ENCODE data around the gene ADAMTS8. TPM values are rescaled to one million over a fixed set of nuclear protein-coding genes. Genes with fewer than 3 reads are reported as not detected.

Gene ADAMTS8
- polyA plus RNA-seq, 6 donors from 2014 or later: 0.13 TPM; not detected in 5

DNA sequence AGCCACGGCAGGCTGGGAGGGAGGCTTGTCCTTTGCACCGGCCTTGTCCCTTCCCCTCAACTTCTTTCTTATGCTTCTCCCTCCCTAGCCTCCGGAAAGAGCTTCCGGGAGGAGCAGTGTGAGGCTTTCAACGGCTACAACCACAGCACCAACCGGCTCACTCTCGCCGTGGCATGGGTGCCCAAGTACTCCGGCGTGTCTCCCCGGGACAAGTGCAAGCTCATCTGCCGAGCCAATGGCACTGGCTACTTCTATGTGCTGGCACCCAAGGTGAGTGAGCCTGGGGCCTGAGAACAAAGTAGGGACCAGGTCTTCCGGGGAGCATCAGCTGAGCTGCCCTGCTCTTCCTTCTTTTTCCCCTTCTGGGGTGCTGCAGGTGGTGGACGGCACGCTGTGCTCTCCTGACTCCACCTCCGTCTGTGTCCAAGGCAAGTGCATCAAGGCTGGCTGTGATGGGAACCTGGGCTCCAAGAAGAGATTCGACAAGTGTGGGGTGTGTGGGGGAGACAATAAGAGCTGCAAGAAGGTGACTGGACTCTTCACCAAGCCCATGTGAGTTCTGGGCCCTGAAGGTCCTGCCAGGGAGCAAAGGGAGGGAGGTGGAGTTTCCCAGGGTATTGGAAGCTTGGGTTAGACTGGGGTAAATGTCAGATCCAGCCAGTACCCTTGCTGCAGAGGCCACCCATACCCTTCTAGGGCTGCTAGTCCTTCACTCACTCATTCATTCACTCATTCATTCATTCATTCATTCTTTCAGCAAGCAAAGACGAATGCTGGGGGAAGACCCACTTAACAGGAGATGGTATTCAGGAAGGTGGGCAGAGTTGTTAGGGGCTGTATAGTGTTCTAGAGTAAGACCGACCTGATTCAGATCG lies 42.7 kb upstream of the ADAMTS8 start:
- no peak for DNase-seq

DNA sequence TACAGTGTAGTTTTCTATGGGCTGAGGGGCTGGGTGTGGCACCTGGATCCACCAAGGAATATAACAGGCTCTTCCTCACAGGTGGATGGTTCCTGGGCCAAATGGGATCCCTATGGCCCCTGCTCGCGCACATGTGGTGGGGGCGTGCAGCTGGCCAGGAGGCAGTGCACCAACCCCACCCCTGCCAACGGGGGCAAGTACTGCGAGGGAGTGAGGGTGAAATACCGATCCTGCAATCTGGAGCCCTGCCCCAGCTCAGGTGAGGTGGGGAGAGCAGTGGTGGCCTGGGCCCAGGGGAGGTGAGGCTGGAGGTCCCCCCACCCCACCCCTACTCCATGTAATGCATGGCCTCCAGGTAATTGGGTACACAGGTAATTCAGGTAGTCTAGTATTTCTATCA lies 40.8 kb upstream of the ADAMTS8 start:
- H3K27ac Mint-ChIP-seq: no peak overlapping the region

More for the DNA sequence above, 42.7 kb upstream of the ADAMTS8 start:
- H3K4me1 Mint-ChIP-seq: no peaks in the 10 kb centered on the region
- no peaks in the 10 kb centered on the region for H3K9me3 Mint-ChIP-seq
- peaks cover 0 to 2% (median 0%) of the 10 kb centered on the region in 3 donors for H3K27me3 Mint-ChIP-seq
- H3K4me3 Mint-ChIP-seq: no peak overlapping the region
- ATAC-seq (ENCODE audit: low read depth in 2 of 2): no peak
- no peak overlapping the region for H3K27ac Mint-ChIP-seq
- no peaks in the 10 kb centered on the region for H3K36me3 Mint-ChIP-seq

DNA sequence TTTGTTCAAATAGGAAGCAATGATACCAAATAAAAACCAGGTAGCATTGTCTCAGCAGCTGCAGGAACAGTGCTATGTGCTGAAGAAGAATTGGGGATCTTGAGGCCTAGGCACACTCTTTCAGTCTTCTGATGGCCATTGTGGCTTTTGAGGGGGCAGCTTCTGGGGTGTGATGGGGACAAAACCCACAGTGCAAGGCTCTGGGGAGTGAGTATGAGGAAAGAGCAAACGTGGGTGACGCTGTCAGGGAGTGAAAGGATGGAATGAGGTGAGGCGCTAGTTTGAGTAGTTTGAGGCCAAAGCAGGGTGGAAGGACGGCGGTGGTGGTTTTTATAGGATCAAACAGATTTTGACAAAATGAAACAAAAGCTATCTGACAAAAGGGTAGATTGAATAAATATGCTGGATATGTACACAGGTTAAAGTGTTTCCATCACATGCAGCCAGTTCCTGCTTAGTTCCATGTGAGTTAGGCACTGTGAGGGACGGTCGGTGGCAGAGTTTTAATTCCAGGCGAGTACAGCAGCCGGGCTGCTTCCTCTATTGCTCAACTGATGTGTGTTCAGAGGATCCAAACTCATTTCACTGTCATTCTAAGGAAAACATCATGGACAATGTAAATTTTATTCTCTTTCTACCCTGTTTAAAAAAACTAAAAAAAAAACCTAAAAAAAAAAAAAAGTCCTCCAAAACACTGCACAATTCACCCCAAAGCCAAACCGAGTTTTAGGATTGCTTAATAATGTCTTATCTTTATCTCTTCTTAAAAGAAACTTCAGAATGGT lies 38.9 kb upstream of the ADAMTS8 start:
- H3K27ac Mint-ChIP-seq: no peak overlapping the region
- peaks cover 0 to 6% (median 0%) of the 10 kb centered on the region in 3 donors for H3K27me3 Mint-ChIP-seq
- no peak overlapping the region for H3K4me3 Mint-ChIP-seq
- no peaks in the 10 kb centered on the region for H3K4me1 Mint-ChIP-seq
- H3K36me3 Mint-ChIP-seq: no peaks in the 10 kb centered on the region
- H3K9me3 Mint-ChIP-seq: no peaks in the 10 kb centered on the region
- DNase-seq: no peak
- no peak for ATAC-seq (ENCODE audit: low read depth in 2 of 2)

More for the DNA sequence above, 40.8 kb upstream of the ADAMTS8 start:
- no peaks in the 10 kb centered on the region for H3K9me3 Mint-ChIP-seq
- no peak overlapping the region for H3K4me3 Mint-ChIP-seq
- H3K27me3 Mint-ChIP-seq: peaks cover 0 to 4% (median 0%) of the 10 kb centered on the region in 3 donors
- no peaks in the 10 kb centered on the region for H3K36me3 Mint-ChIP-seq
- ATAC-seq (ENCODE audit: low read depth in 2 of 2) (no peak), DNase-seq (no peak)
- no peaks in the 10 kb centered on the region for H3K4me1 Mint-ChIP-seq

DNA sequence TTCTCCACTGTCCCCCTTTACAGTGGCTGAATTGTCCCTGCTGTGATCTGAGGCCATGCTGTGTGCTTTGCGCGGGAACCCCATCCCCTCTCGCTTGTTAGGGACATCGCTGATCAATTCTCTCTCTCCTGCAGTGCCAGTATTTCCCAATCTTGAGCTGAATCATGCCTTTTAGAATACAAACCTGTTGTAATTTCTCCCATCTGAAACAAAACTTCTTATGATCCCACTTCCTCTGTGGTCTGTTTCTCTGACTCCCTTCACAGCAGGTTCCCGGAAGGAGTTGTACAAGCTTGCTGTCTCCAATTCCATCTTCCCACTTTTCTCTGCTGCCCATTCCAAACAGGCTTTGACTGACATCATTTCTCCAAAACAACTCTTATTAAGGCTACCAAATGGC lies 36.9 kb upstream of the ADAMTS8 start:
- H3K36me3 Mint-ChIP-seq: no peaks in the 10 kb centered on the region
- no peak for DNase-seq
- no peak overlapping the region for H3K4me3 Mint-ChIP-seq
- no peaks in the 10 kb centered on the region for H3K4me1 Mint-ChIP-seq
- H3K27ac Mint-ChIP-seq: no peak overlapping the region
- peaks cover 6 to 7% (median 6%) of the 10 kb centered on the region in 3 donors for H3K27me3 Mint-ChIP-seq
- no peak for ATAC-seq (ENCODE audit: low read depth in 2 of 2)
- H3K9me3 Mint-ChIP-seq: no peaks in the 10 kb centered on the region

DNA sequence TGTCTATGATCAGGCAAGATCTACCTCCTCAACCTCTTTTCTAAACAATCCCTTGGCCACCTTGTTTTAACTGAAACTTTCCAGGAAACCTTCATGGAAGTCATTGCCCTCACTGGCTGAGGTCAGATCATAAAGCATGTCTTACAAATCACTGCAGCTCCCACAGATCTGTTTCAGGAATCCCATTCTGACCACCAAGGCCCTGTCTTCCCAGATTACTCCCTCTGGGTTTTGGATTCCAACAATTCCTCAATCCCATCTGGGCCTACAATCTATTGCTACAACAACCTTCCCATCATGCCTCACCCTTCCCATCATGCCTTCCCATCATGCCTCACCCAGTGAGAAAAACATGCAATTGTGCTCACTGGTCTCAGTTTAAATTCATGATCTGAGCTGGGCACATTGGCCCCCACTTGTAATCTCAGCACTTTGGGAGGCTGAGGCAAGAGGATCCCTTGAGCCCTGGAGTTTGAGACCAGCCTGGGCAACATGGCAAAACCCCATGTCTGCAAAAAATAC lies 35.9 kb upstream of the ADAMTS8 start:
- H3K9me3 Mint-ChIP-seq: no peaks in the 10 kb centered on the region
- DNase-seq: no peak
- no peaks in the 10 kb centered on the region for H3K36me3 Mint-ChIP-seq
- no peak for ATAC-seq (ENCODE audit: low read depth in 2 of 2)
- H3K4me3 Mint-ChIP-seq: no peak overlapping the region
- peaks cover 6 to 15% (median 6%) of the 10 kb centered on the region in 3 donors for H3K27me3 Mint-ChIP-seq
- H3K27ac Mint-ChIP-seq: peak overlapping the region in 1 of 6 donors; percentile 22
- no peaks in the 10 kb centered on the region for H3K4me1 Mint-ChIP-seq

DNA sequence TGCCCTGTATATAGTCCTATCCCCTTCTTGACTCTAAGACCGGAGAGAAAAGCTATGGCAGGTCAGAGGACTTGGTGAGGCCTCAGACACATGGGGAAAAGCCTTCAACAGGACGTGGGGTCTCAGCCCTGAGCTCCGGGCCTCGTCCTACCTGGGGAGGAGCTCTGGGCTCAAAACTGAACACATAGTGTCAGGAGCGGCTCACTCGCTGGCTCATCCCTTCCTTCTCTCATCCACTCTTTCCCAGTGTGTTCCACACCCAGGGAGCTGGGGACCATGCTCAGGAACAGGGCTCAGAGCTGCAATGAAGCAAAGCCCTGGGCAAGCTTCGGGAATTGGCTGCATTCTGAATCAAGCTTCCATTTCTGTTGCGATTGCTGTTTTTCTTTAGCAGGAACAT lies 34.5 kb upstream of the ADAMTS8 start:
- H3K4me1 Mint-ChIP-seq: no peaks in the 10 kb centered on the region
- H3K27ac Mint-ChIP-seq: no peak overlapping the region
- ATAC-seq (ENCODE audit: low read depth in 2 of 2) (no peak), DNase-seq (no peak)
- no peaks in the 10 kb centered on the region for H3K9me3 Mint-ChIP-seq
- H3K36me3 Mint-ChIP-seq: no peaks in the 10 kb centered on the region
- peaks cover 6 to 16% (median 6%) of the 10 kb centered on the region in 3 donors for H3K27me3 Mint-ChIP-seq
- H3K4me3 Mint-ChIP-seq: no peak overlapping the region

DNA sequence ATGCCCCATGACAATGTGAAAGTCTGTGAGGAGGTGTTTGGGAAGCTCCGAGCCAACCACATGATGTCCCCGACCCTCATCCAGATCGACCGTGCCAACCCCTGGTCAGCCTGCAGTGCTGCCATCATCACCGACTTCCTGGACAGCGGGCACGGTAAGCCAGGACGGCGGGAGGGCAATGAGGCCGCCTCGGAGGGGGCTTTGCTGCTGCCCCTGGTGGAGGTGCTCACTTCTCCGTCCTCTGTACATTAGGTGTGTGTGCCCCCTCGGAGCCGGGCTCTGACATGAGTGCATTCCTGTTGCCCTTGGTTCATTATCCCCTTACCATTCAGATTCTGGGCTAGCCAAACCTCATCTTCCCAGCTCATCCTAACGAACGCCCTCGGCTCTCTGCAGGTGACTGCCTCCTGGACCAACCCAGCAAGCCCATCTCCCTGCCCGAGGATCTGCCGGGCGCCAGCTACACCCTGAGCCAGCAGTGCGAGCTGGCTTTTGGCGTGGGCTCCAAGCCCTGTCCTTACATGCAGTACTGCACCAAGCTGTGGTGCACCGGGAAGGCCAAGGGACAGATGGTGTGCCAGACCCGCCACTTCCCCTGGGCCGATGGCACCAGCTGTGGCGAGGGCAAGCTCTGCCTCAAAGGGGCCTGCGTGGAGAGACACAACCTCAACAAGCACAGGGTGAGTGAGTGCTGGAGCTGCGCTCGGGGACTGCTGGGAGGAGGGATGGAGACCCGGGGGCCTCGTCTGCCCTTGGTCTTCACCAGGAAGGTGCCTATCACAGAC lies 33.9 kb upstream of the ADAMTS8 start:
- H3K4me3 Mint-ChIP-seq: no peak overlapping the region
- ATAC-seq (ENCODE audit: low read depth in 2 of 2) (no peak), DNase-seq (no peak)
- no peaks in the 10 kb centered on the region for H3K36me3 Mint-ChIP-seq
- peak overlapping the region in 1 of 6 donors; percentile 48 for H3K27ac Mint-ChIP-seq
- no peaks in the 10 kb centered on the region for H3K4me1 Mint-ChIP-seq
- peaks cover 6 to 16% (median 6%) of the 10 kb centered on the region in 3 donors for H3K27me3 Mint-ChIP-seq
- H3K9me3 Mint-ChIP-seq: no peaks in the 10 kb centered on the region

DNA sequence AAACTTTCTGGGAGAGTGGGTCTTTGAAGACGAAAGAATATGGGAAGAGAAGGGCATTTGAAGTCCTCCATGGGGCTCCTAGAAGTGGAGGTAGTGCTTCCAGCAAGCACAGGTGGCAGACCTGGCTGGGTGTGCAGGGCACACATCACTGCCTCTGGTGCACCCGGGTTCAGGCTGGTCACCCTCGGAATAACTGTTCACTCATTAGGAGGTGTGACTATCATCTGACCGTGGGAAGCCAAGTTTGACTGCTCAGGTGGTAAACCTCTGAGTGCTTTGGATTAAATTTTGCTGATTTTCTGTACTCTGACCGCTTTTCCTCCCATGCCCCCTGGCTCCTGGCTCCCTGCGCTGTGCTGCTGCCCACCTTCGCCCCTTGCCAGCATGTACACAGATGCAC lies 31.1 kb upstream of the ADAMTS8 start:
- Mint-ChIP-seq H3K27me3 (peaks cover 6 to 36% (median 6%) of the 10 kb centered on the region in 3 donors), H3K4me1 (no peaks in the 10 kb centered on the region)

DNA sequence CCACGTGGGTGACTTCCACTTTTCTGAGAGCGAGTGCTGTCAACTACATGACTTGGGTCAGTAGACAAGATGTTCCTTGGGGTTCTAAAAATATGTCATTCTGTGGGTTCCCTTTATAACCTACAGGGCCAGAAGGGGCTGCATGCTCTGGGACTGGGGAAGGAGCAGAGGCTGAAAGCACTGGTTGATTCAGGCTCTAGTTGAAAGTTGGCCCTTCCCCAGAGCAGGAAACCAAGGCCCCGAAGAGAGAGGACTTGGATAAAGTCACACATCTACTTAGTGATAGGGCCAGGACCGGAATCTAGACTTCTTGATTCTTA lies 30.0 kb upstream of the ADAMTS8 start:
- H3K27me3 Mint-ChIP-seq: peaks cover 7 to 45% (median 17%) of the 10 kb centered on the region in 3 donors
- no peak for ATAC-seq (ENCODE audit: low read depth in 2 of 2)
- no peaks in the 10 kb centered on the region for H3K9me3 Mint-ChIP-seq

More for the DNA sequence above, 31.1 kb upstream of the ADAMTS8 start:
- H3K27ac Mint-ChIP-seq: no peak overlapping the region
- no peak for DNase-seq
- no peak overlapping the region for H3K4me3 Mint-ChIP-seq
- no peaks in the 10 kb centered on the region for H3K36me3 Mint-ChIP-seq
- no peak for ATAC-seq (ENCODE audit: low read depth in 2 of 2)
- H3K9me3 Mint-ChIP-seq: no peaks in the 10 kb centered on the region

DNA sequence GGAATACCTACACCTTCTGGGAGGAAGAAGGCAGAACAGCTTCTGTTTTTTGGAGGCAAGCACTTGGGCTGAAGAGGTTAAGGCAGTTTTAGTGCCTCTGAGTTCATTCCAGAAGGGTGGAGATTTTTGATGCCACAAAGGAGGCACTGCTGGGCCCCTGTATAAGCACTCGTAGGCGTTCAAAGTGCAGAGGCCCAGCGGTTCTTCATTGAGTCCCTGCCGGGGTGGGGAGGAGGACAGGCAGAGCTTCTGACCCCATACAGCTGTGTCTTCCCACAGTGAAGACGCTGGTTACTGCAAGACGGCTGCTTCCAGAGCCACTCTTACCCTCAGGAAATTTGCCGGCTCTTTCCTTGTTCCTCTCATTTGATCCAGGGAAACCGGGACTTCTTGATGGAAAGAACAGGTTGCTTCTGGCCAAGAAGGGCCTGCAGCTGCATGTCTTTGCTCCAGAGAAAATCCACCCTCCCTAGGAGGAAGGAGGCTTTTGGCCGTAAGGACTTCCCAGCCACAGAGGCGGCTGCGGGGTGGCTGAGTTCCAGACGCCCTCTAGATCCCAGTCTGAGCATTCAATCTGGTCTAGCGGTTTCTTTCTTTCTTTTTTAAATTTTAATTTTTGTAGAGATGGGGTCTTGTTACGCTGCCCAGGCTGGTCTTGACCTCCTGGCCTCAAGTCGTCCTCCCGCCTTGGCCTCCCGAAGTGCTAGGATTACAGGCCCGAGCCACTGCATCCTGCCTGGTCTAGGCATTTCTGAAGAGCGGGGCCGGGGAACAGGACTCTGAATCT lies 29.4 kb upstream of the ADAMTS8 start:
- H3K27ac Mint-ChIP-seq: no peak overlapping the region
- ATAC-seq (ENCODE audit: low read depth in 2 of 2) (no peak), DNase-seq (no peak)
- no peaks in the 10 kb centered on the region for H3K4me1 Mint-ChIP-seq
- H3K4me3 Mint-ChIP-seq: no peak overlapping the region
- no peaks in the 10 kb centered on the region for H3K36me3 Mint-ChIP-seq
- H3K9me3 Mint-ChIP-seq: no peaks in the 10 kb centered on the region
- H3K27me3 Mint-ChIP-seq: peaks cover 7 to 51% (median 22%) of the 10 kb centered on the region in 3 donors

More for the DNA sequence above, 30.0 kb upstream of the ADAMTS8 start:
- H3K36me3 Mint-ChIP-seq: no peaks in the 10 kb centered on the region
- H3K27ac Mint-ChIP-seq: no peak overlapping the region
- no peaks in the 10 kb centered on the region for H3K4me1 Mint-ChIP-seq
- DNase-seq: no peak
- H3K4me3 Mint-ChIP-seq: no peak overlapping the region

DNA sequence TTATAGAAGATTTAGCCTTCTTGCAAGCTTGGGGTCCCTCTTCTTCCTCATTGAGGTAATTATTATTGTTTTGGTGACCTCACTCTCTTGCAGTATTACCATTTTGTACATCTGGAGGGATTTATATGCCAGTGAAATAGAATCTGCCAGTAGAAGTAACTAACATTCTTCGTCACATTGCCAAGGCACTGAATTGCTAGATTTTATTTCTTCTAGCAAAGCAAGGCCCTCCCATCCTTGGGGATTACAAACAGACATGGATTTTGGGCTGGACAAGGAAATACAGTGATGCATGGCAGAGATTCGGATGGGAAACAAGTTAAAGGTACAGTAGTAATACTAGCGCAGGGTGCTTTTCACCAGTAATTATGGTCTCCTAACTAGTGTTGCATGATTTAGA lies 27.9 kb upstream of the ADAMTS8 start:
- no peak overlapping the region for H3K27ac Mint-ChIP-seq
- DNase-seq (no peak), ATAC-seq (ENCODE audit: low read depth in 2 of 2) (no peak)
- H3K36me3 Mint-ChIP-seq: no peaks in the 10 kb centered on the region
- H3K4me3 Mint-ChIP-seq: no peak overlapping the region
- no peaks in the 10 kb centered on the region for H3K4me1 Mint-ChIP-seq
- H3K9me3 Mint-ChIP-seq: no peaks in the 10 kb centered on the region
- peaks cover 13 to 60% (median 35%) of the 10 kb centered on the region in 3 donors for H3K27me3 Mint-ChIP-seq

DNA sequence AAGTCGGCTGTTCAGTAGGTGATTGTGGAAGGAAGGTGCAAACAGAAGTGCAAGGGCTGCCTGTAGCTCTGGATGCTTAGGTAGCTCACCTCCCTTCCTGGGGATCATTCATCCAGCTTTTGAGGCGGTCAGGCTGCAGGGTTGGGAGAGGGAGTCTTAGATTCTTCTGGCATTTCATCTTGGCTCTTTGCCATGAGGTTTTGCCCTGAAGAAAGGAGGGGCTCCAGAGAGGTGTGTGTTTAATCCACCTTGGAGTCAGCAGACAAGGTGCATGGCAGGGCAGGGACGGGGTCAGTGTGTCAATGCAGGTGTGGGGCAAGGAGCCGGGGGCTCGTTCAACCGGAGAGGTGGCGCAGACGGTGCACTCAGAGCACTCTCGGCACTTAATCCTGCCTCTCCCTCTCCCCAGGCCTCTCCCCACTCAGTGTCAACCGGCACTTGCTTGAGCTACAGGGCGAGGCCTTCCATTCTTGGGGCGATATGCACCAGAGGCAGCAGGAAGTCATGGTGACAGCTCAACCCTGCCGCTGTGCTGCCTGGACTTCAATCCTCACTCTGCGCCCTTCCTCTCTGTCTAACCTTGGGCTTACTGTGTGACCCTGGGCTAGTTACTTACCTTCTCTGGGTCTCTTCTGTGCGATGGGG lies 27.2 kb upstream of the ADAMTS8 start:
- Mint-ChIP-seq H3K4me3 (no peak overlapping the region), H3K27ac (no peak overlapping the region), H3K4me1 (no peaks in the 10 kb centered on the region), H3K9me3 (no peaks in the 10 kb centered on the region), H3K27me3 (peaks cover 20 to 63% (median 37%) of the 10 kb centered on the region in 3 donors), H3K36me3 (no peaks in the 10 kb centered on the region)
- ATAC-seq (ENCODE audit: low read depth in 2 of 2) (no peak), DNase-seq (no peak)
